Activated T-helper 1 cell treated with anti-CD3 and anti-CD28 coated beads, Interleukin-12 subunit alpha, Interleukin-12 subunit beta, Interleukin-2, Interleukin-4 antibody, amounts not matched to agents 30 ng/mL and 10 ng/mL and 1 ng/mL, durations not matched to agents 14 hours and 24 hours and 36 hours (primary cell): ENCODE measurements around the gene EVI2A. TPM values are rescaled to one million over a fixed set of nuclear protein-coding genes. Genes with fewer than 3 reads are reported as not detected.

ENCODE experiments used
- DNase-seq: peaks from one replicate; pipeline ENCODE4 v3.0.0; 2021; ENCODE audit warnings: low spot score
- H3K27ac Mint-ChIP-seq: one replicate; pipeline ENCODE4 v1.8.0; 2021; ENCODE audit warnings: mild to moderate bottlenecking, mixed read lengths
- H3K27me3 Mint-ChIP-seq: one replicate; pipeline ENCODE4 v1.8.0; 2022; ENCODE audit warnings: mild to moderate bottlenecking, moderate library complexity, mixed read lengths; ENCODE audit not compliant: insufficient read depth
- H3K36me3 Mint-ChIP-seq: one replicate; pipeline ENCODE4 v1.8.0; 2021; ENCODE audit warnings: low read depth, mixed read lengths
- H3K4me1 Mint-ChIP-seq: one replicate; pipeline ENCODE4 v1.8.0; 2021; ENCODE audit warnings: low read depth, mixed read lengths
- H3K4me3 Mint-ChIP-seq: one replicate; pipeline ENCODE4 v1.8.0; 2021; ENCODE audit warnings: mild to moderate bottlenecking, moderate library complexity, mixed read lengths
- H3K9me3 Mint-ChIP-seq: one replicate; pipeline ENCODE4 v1.8.0; 2021; ENCODE audit warnings: mixed read lengths
- intact Hi-C: fragments of 100-400 bp; cut with micrococcal nuclease; formaldehyde crosslinking; loops from one replicate; pipeline ENCODE4 v1.15.1; 2024
- total RNA-seq: library from RNA; stranded (reverse); gene quantifications from 2 replicates; pipeline ENCODE4 v1.2.3, GENCODE V29; 2022

The EVI2A gene
- total RNA-seq, 1 donor from 2014 or later = 46.3 TPM

DNA sequence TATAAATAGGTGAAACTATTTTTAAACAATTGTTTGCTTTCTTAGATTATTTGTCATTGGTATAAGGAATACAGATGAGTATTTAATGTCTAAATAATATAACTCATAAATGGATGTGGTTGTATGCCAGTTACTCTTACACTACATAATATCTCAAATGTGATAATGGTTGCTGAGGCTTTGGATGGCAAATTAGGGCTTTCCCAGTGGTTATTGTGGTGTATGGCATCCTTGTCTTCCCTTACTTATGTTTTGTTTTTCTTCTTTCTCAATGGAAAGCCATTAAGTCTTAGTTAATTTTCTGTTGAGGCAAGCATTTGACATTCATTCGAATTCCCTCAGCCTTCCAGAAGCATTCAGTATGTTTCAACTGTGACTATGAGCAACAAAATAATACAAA, 34.8 kb downstream of the EVI2A start:
- Mint-ChIP-seq H3K4me3 (no peak overlapping the region), H3K36me3 (peaks cover 14% of the 10 kb centered on the region), H3K4me1 (peaks cover 6% of the 10 kb centered on the region), H3K27ac (no peak overlapping the region), H3K27me3 (peaks cover 1% of the 10 kb centered on the region), H3K9me3 (no peaks in the 10 kb centered on the region)
- intact Hi-C loops = no loop called here
- DNase-seq = no peak

- no peaks in the 10 kb centered on the region for H3K9me3 Mint-ChIP-seq
- intact Hi-C loops = no loop called here
- H3K4me3 Mint-ChIP-seq = no peak overlapping the region
- DNase-seq = no peak
- no peak overlapping the region for H3K27ac Mint-ChIP-seq
- no peaks in the 10 kb centered on the region for H3K4me1 Mint-ChIP-seq
- H3K27me3 Mint-ChIP-seq = peaks cover 3% of the 10 kb centered on the region
- H3K36me3 Mint-ChIP-seq = peaks cover 16% of the 10 kb centered on the region
Measured at GRCh38 chr17:31283841-31284240, 37.6 kb downstream of the EVI2A start.

DNA sequence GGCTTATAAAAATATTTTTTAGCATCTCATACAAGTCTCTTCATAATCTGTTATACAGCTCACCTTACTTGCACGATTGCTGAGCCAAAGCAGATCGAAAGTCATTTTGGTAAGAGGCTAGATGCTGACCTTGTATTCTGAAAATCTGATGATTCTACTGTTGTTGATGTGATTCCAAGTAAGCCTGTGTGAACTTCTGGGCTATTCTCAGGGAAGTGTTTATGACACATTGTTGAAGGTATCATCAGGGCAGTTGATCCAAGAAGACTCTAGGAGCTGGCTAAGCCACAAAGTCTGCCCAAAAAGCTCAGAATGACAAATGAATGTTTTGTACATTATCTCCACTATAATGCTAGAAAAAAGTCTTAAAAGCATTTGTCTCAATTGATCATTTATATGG, 40.4 kb downstream of the EVI2A start:
- no peak overlapping the region for H3K27ac Mint-ChIP-seq
- DNase-seq = no peak
- peaks cover 2% of the 10 kb centered on the region for H3K27me3 Mint-ChIP-seq
- H3K9me3 Mint-ChIP-seq = no peaks in the 10 kb centered on the region
- intact Hi-C loops = no loop called here
- no peaks in the 10 kb centered on the region for H3K4me1 Mint-ChIP-seq
- H3K4me3 Mint-ChIP-seq = no peak overlapping the region
- H3K36me3 Mint-ChIP-seq = peaks cover 14% of the 10 kb centered on the region

GRCh38 chr17:31279401-31279800, 42.0 kb downstream of the EVI2A start:
- Mint-ChIP-seq H3K27ac (no peak overlapping the region), H3K27me3 (peaks cover 2% of the 10 kb centered on the region), H3K4me1 (no peaks in the 10 kb centered on the region), H3K36me3 (peaks cover 18% of the 10 kb centered on the region), H3K9me3 (no peaks in the 10 kb centered on the region), H3K4me3 (no peak overlapping the region)
- intact Hi-C loops = no loop called here
- DNase-seq = no peak

DNA sequence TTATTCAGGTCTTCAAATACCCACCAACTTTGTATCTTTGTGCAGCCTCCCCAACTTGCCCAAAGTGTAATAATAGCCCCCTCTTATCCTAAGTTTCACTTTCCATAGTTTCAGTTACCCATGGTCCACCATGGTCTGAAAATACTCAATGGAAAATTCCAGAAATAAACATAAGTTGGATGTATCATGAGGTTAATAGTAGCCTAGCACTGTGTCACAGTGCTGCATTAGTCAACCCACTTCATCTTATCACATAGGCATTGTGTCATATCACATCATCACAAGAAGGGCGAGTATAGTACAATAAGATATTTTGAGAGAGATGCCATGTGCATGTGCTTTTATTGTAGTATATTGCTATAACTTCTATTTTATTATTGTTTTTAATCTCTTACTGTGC, 46.3 kb downstream of the EVI2A start:
- intact Hi-C loops = no loop called here
- no peak overlapping the region for H3K27ac Mint-ChIP-seq
- DNase-seq = no peak
- no peaks in the 10 kb centered on the region for H3K4me1 Mint-ChIP-seq
- H3K27me3 Mint-ChIP-seq = no peaks in the 10 kb centered on the region
- no peaks in the 10 kb centered on the region for H3K9me3 Mint-ChIP-seq
- H3K36me3 Mint-ChIP-seq = peaks cover 13% of the 10 kb centered on the region
- H3K4me3 Mint-ChIP-seq = no peak overlapping the region

DNA sequence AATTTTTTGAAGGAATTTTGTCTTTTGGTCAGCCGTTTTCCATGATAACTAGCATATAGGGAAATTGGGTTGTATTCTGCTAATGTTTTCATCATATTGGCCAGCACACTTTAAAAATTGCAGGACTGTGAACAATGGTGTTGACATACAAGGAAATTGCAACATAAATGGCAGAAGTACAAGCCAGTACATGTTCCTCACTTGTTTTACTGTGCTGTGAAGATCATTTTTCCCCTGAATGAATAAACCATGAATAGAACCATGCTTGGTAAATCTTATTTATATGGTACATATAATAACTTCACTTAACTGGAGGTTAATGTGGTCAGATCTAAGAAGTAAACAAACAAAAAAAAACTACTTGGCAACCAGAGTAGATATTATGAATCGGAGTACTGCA, 47.2 kb downstream of the EVI2A start:
- no peak overlapping the region for H3K27ac Mint-ChIP-seq
- H3K9me3 Mint-ChIP-seq = no peaks in the 10 kb centered on the region
- no peak for DNase-seq
- intact Hi-C loops = no loop called here
- no peaks in the 10 kb centered on the region for H3K27me3 Mint-ChIP-seq
- H3K36me3 Mint-ChIP-seq = peaks cover 11% of the 10 kb centered on the region
- no peaks in the 10 kb centered on the region for H3K4me1 Mint-ChIP-seq
- H3K4me3 Mint-ChIP-seq = no peak overlapping the region

DNA sequence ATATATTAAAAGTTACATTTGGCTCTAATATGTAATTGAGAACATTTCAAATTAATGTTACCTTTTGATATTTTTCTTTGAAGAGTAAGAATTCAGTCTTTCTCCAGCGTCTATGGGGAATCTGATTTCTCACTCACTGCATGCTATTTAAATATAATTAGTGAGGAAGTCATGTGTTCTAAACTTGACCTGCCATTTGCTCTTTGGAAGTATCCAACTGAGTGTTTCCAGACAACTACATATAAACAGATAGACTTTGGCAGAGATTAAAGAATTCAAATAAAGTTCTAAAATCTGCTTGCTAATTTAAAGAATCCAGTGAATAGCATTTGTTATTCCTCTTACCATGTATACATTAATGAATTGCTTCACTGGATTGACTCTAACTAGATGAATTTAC, 47.9 kb downstream of the EVI2A start:
- H3K36me3 Mint-ChIP-seq = peaks cover 15% of the 10 kb centered on the region
- no peaks in the 10 kb centered on the region for H3K9me3 Mint-ChIP-seq
- no peak overlapping the region for H3K27ac Mint-ChIP-seq
- intact Hi-C loops = no loop called here
- no peaks in the 10 kb centered on the region for H3K27me3 Mint-ChIP-seq
- no peak for DNase-seq
- H3K4me3 Mint-ChIP-seq = no peak overlapping the region
- H3K4me1 Mint-ChIP-seq = no peaks in the 10 kb centered on the region

DNA sequence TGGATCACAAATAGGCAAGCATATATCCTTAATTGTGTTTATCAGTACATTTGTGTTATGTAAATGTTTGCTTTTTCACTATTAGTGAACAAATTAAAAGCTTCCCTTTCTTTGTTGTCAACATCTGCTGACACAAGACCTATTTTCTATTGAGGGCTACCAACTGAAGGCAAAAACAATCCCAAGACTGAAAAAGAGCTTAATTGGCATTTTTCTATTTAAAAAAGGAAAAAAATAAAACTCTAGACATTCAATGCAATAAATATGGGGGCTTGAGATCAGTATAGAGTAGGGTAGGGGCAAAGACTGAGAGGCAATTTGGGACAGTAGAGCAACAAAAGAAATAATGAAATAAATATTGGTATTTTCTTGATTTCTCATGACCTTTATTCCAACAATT, 48.6 kb downstream of the EVI2A start:
- no peak overlapping the region for H3K4me3 Mint-ChIP-seq

GRCh38 chr17:31272236-31272635, 49.2 kb downstream of the EVI2A start:
- DNase-seq = no peak
- Mint-ChIP-seq H3K9me3 (no peaks in the 10 kb centered on the region), H3K27me3 (no peaks in the 10 kb centered on the region), H3K4me3 (no peak overlapping the region), H3K27ac (no peak overlapping the region), H3K36me3 (peaks cover 20% of the 10 kb centered on the region), H3K4me1 (no peaks in the 10 kb centered on the region)
- intact Hi-C loops = no loop called here

More for the DNA sequence above, 48.6 kb downstream of the EVI2A start:
- no peaks in the 10 kb centered on the region for H3K9me3 Mint-ChIP-seq
- no peak overlapping the region for H3K27ac Mint-ChIP-seq
- intact Hi-C loops = no loop called here
- DNase-seq = no peak
- H3K27me3 Mint-ChIP-seq = no peaks in the 10 kb centered on the region
- peaks cover 17% of the 10 kb centered on the region for H3K36me3 Mint-ChIP-seq
- no peaks in the 10 kb centered on the region for H3K4me1 Mint-ChIP-seq

GRCh38 chr17:31269578-31269983, 51.8 kb downstream of the EVI2A start:
- DNase-seq = no peak
- intact Hi-C loops = no loop called here
- H3K27me3 Mint-ChIP-seq = no peaks in the 10 kb centered on the region
- no peaks in the 10 kb centered on the region for H3K9me3 Mint-ChIP-seq
- no peak overlapping the region for H3K27ac Mint-ChIP-seq
- H3K4me1 Mint-ChIP-seq = no peaks in the 10 kb centered on the region
- H3K4me3 Mint-ChIP-seq = no peak overlapping the region
- H3K36me3 Mint-ChIP-seq = peaks cover 15% of the 10 kb centered on the region

GRCh38 chr17:31269036-31269577, 52.3 kb downstream of the EVI2A start:
- DNase-seq = no peak
- peaks cover 12% of the 10 kb centered on the region for H3K36me3 Mint-ChIP-seq
- intact Hi-C loops = no loop called here
- no peaks in the 10 kb centered on the region for H3K9me3 Mint-ChIP-seq
- no peaks in the 10 kb centered on the region for H3K27me3 Mint-ChIP-seq
- H3K4me3 Mint-ChIP-seq = no peak overlapping the region
- no peaks in the 10 kb centered on the region for H3K4me1 Mint-ChIP-seq
- H3K27ac Mint-ChIP-seq = no peak overlapping the region

Other genes with a start within 250 kb of the EVI2A start
- gene NF1, start 226.6 kb downstream of the EVI2A start, total RNA-seq = 30.0 and 31.5 TPM in 2 replicates
- 0.10 TPM in 2 replicates for gene OMG, start 24.4 kb downstream of the EVI2A start, total RNA-seq
- 21.7 and 25.1 TPM in 2 replicates for gene EVI2B, start 7.6 kb downstream of the EVI2A start, total RNA-seq
- gene RAB11FIP4, start 70.1 kb upstream of the EVI2A start, total RNA-seq = 28.7 and 29.8 TPM in 2 replicates